DND-41 (cell line): Measurements from ENCODE around the gene HECW1.

ENCODE experiments used
- EZH2 ChIP-seq: IDR thresholded peaks from 3 replicates; pipeline ENCODE4 v1.6.1; 2012; ENCODE audit warnings: borderline replicate concordance, low read depth, mild to moderate bottlenecking, moderate library complexity, low read length, inconsistent platforms; ENCODE audit not compliant: severe bottlenecking
- TF ChIP-seq, protein P1 (sequence below): IDR thresholded peaks from 2 replicates; pipeline ENCODE4 v1.5.1; 2012; ENCODE audit warnings: borderline replicate concordance, low read length, moderate library complexity, mild to moderate bottlenecking; ENCODE audit not compliant: poor library complexity, severe bottlenecking; ENCODE audit errors: extremely low read depth

DNA sequence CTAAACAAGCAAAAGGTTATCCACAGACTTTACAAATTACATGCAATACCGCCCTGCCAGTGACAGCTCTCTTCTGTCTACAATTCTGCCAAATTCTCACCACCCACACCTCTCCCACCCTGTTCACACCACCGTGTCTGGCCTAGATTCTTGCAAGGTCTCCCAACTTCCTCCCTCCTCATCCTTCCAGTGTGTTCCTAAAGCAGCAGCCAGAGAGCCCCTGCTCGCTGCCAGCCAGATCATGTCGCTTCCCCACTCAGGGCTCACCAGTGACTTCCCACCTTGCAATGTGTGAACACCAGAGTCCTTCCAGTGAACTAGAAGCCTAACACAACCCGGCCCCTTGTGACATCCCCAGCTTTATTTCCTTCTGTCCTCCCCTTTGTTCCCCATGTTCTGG, 121.6 kb downstream of the HECW1 start:
- TF ChIP-seq, protein P1, sequence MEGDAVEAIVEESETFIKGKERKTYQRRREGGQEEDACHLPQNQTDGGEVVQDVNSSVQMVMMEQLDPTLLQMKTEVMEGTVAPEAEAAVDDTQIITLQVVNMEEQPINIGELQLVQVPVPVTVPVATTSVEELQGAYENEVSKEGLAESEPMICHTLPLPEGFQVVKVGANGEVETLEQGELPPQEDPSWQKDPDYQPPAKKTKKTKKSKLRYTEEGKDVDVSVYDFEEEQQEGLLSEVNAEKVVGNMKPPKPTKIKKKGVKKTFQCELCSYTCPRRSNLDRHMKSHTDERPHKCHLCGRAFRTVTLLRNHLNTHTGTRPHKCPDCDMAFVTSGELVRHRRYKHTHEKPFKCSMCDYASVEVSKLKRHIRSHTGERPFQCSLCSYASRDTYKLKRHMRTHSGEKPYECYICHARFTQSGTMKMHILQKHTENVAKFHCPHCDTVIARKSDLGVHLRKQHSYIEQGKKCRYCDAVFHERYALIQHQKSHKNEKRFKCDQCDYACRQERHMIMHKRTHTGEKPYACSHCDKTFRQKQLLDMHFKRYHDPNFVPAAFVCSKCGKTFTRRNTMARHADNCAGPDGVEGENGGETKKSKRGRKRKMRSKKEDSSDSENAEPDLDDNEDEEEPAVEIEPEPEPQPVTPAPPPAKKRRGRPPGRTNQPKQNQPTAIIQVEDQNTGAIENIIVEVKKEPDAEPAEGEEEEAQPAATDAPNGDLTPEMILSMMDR, result no peak
- no peak for TF ChIP-seq EZH2
